Heart right ventricle (tissue), 16 donors: Measurements from ENCODE around the gene PLEKHM3. TPM values are rescaled to one million over a fixed set of nuclear protein-coding genes. Genes with fewer than 3 reads are reported as not detected.

Experiments used
- ATAC-seq, 8 donors: fragments of 200-7000 bp; cut with Tn5 transposase; one replicate each; pipeline ENCODE4 v1.9.1; 2020; ENCODE audit warnings: mild to moderate bottlenecking in 8 of 8, moderate library complexity in 8 of 8, moderate number of reproducible peaks in 1 of 8
- DNase-seq, 2 donors: peaks; one replicate each; pipeline ENCODE4 v3.0.0-alpha.2; 2020
- H3K27ac ChIP-seq, 10 donors: fragments of 200-600 bp; sonication (generic) in 2 of 10; one replicate each; pipeline versions ENCODE4 v1.5.0 to v1.8.0; 2020 to 2022; ENCODE audit warnings: mild to moderate bottlenecking in 3 of 10
- H3K27me3 ChIP-seq, 7 donors: fragments of 200-600 bp; one replicate each; pipeline ENCODE4 v1.8.0; 2021 to 2022; ENCODE audit warnings: mild to moderate bottlenecking in 2 of 7
- H3K36me3 ChIP-seq, 9 donors: fragments of 200-600 bp; sonication (generic) in 1 of 9; one replicate each; pipeline versions ENCODE4 v1.5.0 to v1.8.0; 2020 to 2022; ENCODE audit warnings: mild to moderate bottlenecking in 2 of 9
- H3K4me1 ChIP-seq, 9 donors: fragments of 200-600 bp; sonication (generic) in 1 of 9; one replicate each; pipeline versions ENCODE4 v1.5.0 to v1.8.0; 2020 to 2022; ENCODE audit warnings: mild to moderate bottlenecking in 4 of 9
- H3K4me3 ChIP-seq, 10 donors: fragments of 200-600 bp; sonication (generic) in 2 of 10; one replicate each; pipeline versions ENCODE4 v1.5.0 to v1.8.0; 2020 to 2022; ENCODE audit warnings: mild to moderate bottlenecking in 7 of 10, moderate library complexity in 2 of 10
- H3K9me3 ChIP-seq, 11 donors: fragments of 200-600 bp in 10 of 11; sonication (generic) in 2 of 11; one replicate each; pipeline versions ENCODE4 v1.5.0 to v1.8.0; 2013 to 2022; ENCODE audit warnings: mild to moderate bottlenecking in 2 of 11, control low read depth in 1 of 11, moderate library complexity in 1 of 11
- WGBS, 2 donors: extraction: QIAGEN DNeasy Blood & Tissue Kit; methylation state at CpG; one replicate each; pipeline ENCODE4 v1.1.7; 2013; ENCODE audit warnings: inconsistent platforms in 1 of 2; 5-methylcytosine and 5-hydroxymethylcytosine counted together
- intact Hi-C, 10 donors: fragments of 100-400 bp; cut with DNase I; formaldehyde crosslinking; loops; one replicate each; pipeline versions ENCODE4 v1.11.1 to v1.14.2; 2022
- polyA plus RNA-seq, 2 donors: library from polyadenylated mRNA; stranded (reverse); fragments of 200-250 nt; gene quantifications; one replicate each; pipeline ENCODE4 v1.2.3, GENCODE V29; 2013
- total RNA-seq, 10 donors: library from RNA; stranded (reverse); fragmentation: NEBNext Ultra II Directional in 3 of 10; extraction: Animal tissue kit (Norgen Biotek cat#: 25700) in 3 of 10; gene quantifications; one replicate each; pipeline versions ENCODE4 v1.2.1 to v1.2.4, GENCODE V29; 2021 to 2023
- TF ChIP-seq, protein P1 (sequence below), 9 donors: fragments of 200-600 bp; sonication (generic) in 2 of 9; IDR thresholded peaks; one replicate each; pipeline versions ENCODE4 v1.5.0 to v1.8.0; 2021 to 2022; ENCODE audit warnings: antibody characterized with exemption in 9 of 9, mild to moderate bottlenecking in 5 of 9, moderate library complexity in 1 of 9
- donor health status: Arrhythmogenic right ventricular cardiomyopathy.
- donor health status: ischemic (EF 13 %, LVEDD 7.1; RV severe dilation, severe dysfunction).
- donor health status: healthy with polysubstance abuse.
- donor health status: DM: no; HTN: yes; CAD: no.
- donor health status: DM: no; HTN: no; CAD: no.
- donor health status: ischemic (EF 25% LVEDD 6.9; RV normal size, moderate dysfunction).
- donor health status: ischemic (EF 25% LVEDD 5.7; RV mildly dilated, moderate dysfunction).
- donor health status: healthy.
- donor health status: DM: yes; HTN: yes; CAD: no.
- donor health status: Ischemic cardiomyopathy.
- donor health status: ischemic (EF 35%, LVEDD 5.7; RV mildly dilated, moderate dysfunction).
- donor health status: nonischemic (EF 11% LVEDD 7.7; RV severe dilation, severe dysfunction).
- donor health status: DM: yes; HTN: yes; CAD: no.
- donor health status: PGD.
- donor health status: ischemic (EF 29% LVEDD 5.4; RV normal size, mild dysfunction).
- donor health status: nonischemic (EF 23%, LVEDD 6.1; RV moderate dilation, normal function).

Gene PLEKHM3
- total and polyA plus RNA-seq, 12 donors = 2.5 to 16.2 (median 14.9) TPM

DNA sequence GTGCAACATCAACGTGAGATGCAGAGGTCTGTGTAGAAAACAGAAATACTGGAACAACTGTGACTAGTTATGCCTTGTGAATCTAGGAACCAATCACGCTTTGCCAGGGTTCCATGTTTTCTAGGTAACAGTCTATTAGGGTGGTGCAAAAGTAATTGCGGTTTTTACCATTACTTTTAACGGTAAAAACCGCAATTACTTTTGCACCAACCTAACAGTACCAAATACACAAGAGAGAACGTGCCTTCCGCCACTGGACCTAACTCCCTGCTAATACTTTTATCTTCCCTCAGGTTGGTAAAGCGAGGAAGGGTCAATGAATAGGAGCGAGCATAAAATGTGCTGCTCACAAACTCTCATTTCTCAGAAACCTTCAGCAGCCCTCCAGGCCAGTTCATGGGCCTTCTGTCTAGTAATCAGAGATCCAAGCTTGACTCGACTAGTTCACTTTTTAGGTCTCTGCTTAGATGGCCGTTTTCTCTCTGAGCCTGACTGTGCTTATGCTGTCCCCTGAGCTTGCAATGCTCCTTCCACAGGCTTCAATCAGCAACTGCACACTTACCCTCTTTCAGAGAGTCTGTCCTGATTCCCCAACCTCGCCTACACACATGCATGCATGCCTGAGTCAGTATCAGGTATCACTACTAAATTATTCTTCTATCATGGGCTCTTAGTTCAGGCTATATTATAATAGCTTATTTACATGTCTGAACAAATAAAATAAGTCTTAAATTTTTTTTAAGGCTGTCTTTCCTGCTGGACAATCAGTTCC is 47.0 kb downstream of the PLEKHM3 start:
- WGBS, 2 donors = 93 to 94% methylated on average over 12 of the region's 12 CpGs
- no peak overlapping the region for H3K27ac ChIP-seq
- DNase-seq = no peak
- peaks cover 0 to 23% (median 14%) of the 10 kb centered on the region in 9 donors for H3K36me3 ChIP-seq
- no peak overlapping the region for H3K4me3 ChIP-seq
- no peaks in the 10 kb centered on the region for H3K9me3 ChIP-seq
- H3K27me3 ChIP-seq = no peaks in the 10 kb centered on the region
- intact Hi-C loops = loop anchor here in 2 of 10 donors (10.0 kb wide), 2 partner anchors 56 to 214 kb away; partner anchors contain the start of gene FZD5 (in 1 of the 2)
- TF ChIP-seq, protein P1, sequence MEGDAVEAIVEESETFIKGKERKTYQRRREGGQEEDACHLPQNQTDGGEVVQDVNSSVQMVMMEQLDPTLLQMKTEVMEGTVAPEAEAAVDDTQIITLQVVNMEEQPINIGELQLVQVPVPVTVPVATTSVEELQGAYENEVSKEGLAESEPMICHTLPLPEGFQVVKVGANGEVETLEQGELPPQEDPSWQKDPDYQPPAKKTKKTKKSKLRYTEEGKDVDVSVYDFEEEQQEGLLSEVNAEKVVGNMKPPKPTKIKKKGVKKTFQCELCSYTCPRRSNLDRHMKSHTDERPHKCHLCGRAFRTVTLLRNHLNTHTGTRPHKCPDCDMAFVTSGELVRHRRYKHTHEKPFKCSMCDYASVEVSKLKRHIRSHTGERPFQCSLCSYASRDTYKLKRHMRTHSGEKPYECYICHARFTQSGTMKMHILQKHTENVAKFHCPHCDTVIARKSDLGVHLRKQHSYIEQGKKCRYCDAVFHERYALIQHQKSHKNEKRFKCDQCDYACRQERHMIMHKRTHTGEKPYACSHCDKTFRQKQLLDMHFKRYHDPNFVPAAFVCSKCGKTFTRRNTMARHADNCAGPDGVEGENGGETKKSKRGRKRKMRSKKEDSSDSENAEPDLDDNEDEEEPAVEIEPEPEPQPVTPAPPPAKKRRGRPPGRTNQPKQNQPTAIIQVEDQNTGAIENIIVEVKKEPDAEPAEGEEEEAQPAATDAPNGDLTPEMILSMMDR (IDR thresholded peaks at IDR 0.05) = no peak
- ATAC-seq = no peak
- H3K4me1 ChIP-seq = peaks cover 0 to 17% (median 0%) of the 10 kb centered on the region in 9 donors

GRCh38 chr2:207975921-207976320 is 49.4 kb downstream of the PLEKHM3 start:
- TF ChIP-seq, protein P1 (IDR thresholded peaks at IDR 0.05) = no peak

GRCh38 chr2:207974216-207974605 is 51.1 kb downstream of the PLEKHM3 start:
- Histone ChIP-seq H3K36me3 (peaks cover 0 to 23% (median 14%) of the 10 kb centered on the region in 9 donors), H3K27ac (no peak overlapping the region), H3K4me1 (peaks cover 0 to 20% (median 8%) of the 10 kb centered on the region in 9 donors), H3K27me3 (no peaks in the 10 kb centered on the region), H3K4me3 (no peak overlapping the region), H3K9me3 (no peaks in the 10 kb centered on the region)
- intact Hi-C loops = loop anchor here in 8 of 10 donors (5.0 to 10.0 kb wide), 4 partner anchors 61 to 227 kb away; partner anchors contain the start of gene FZD5 (in 3 of the 8)
- ATAC-seq (no peak), DNase-seq (no peak)
- WGBS, 2 donors = 77 to 86% methylated on average over 5 of the region's 5 CpGs
- TF ChIP-seq, protein P1 (IDR thresholded peaks at IDR 0.05) = no peak

More at GRCh38 chr2:207975921-207976320, 49.4 kb downstream of the PLEKHM3 start:
- no peaks in the 10 kb centered on the region for H3K9me3 ChIP-seq
- DNase-seq = no peak
- WGBS, 2 donors = 83% methylated on average over 2 of the region's 2 CpGs
- H3K27ac ChIP-seq = no peak overlapping the region
- H3K27me3 ChIP-seq = no peaks in the 10 kb centered on the region
- H3K36me3 ChIP-seq = peaks cover 0 to 23% (median 14%) of the 10 kb centered on the region in 9 donors
- intact Hi-C loops = loop anchor here in 2 of 10 donors (10.0 kb wide), 2 partner anchors 59 to 211 kb away; partner anchors contain the start of gene FZD5 (in 1 of the 2)
- peaks cover 0 to 12% (median 2%) of the 10 kb centered on the region in 9 donors for H3K4me1 ChIP-seq
- ATAC-seq = no peak
- H3K4me3 ChIP-seq = no peak overlapping the region

- Histone ChIP-seq H3K27me3 (no peaks in the 10 kb centered on the region), H3K27ac (no peak overlapping the region), H3K36me3 (peaks cover 0 to 5% (median 0%) of the 10 kb centered on the region in 9 donors), H3K4me3 (no peak overlapping the region), H3K9me3 (no peaks in the 10 kb centered on the region), H3K4me1 (peaks cover 0 to 32% (median 8%) of the 10 kb centered on the region in 9 donors)
- intact Hi-C loops = loop anchor here in 9 of 10 donors (1.0 to 10.0 kb wide), 6 partner anchors 64 to 224 kb away; partner anchors contain the start of gene FZD5 (in 4 of the 9)
- TF ChIP-seq, protein P1 (IDR thresholded peaks at IDR 0.05) = no peak
- ATAC-seq (no peak), DNase-seq (no peak)
Observed at GRCh38 chr2:207970826-207971180, 54.5 kb downstream of the PLEKHM3 start.
